WTC11 (cell line): ENCODE results near the gene KIF3A. TPM values are rescaled to one million over a fixed set of nuclear protein-coding genes. Genes with fewer than 3 reads are reported as not detected.
A peak's percentile ranks its signal among the peaks of the same experiment; 100 is the strongest.

Experiments
- ELF4 ChIP-seq: sonication (generic); formaldehyde crosslinking; IDR thresholded peaks from 2 replicates; pipeline ENCODE4 v1.8.1; 2022; ENCODE audit warnings: low read depth, mild to moderate bottlenecking, moderate library complexity, missing genetic modification reagents
- ESRRA ChIP-seq: sonication (generic); formaldehyde crosslinking; IDR thresholded peaks from 2 replicates; pipeline ENCODE4 v1.8.1; 2022; ENCODE audit warnings: mild to moderate bottlenecking, missing genetic modification reagents, borderline replicate concordance
- FOXJ3 ChIP-seq: sonication (generic); formaldehyde crosslinking; IDR thresholded peaks from 2 replicates; pipeline ENCODE4 v1.9.0; 2021; ENCODE audit warnings: missing genetic modification reagents, mild to moderate bottlenecking, borderline replicate concordance
- JAZF1 ChIP-seq: fragments of 250-450 bp; sonication (Bioruptor Pico); IDR thresholded peaks from 2 replicates; pipeline ENCODE4 v1.9.0; 2021; ENCODE audit warnings: moderate library complexity, mild to moderate bottlenecking, inconsistent platforms
- JUN ChIP-seq: sonication (generic); formaldehyde crosslinking; IDR thresholded peaks from 2 replicates; pipeline ENCODE4 v1.8.0; 2023; ENCODE audit warnings: mild to moderate bottlenecking, missing genetic modification reagents
- KAT7 ChIP-seq: sonication (generic); formaldehyde crosslinking; IDR thresholded peaks from 2 replicates; pipeline ENCODE4 v1.8.1; 2023; ENCODE audit warnings: missing genetic modification reagents, mild to moderate bottlenecking, borderline replicate concordance
- MXD4 ChIP-seq: fragments of 250-450 bp; sonication (Bioruptor Pico); IDR thresholded peaks from 2 replicates; pipeline ENCODE4 v1.8.0; 2021; ENCODE audit warnings: mild to moderate bottlenecking, moderate library complexity, borderline replicate concordance
- NR1H2 ChIP-seq: sonication (generic); formaldehyde crosslinking; IDR thresholded peaks from 2 replicates; pipeline ENCODE4 v1.9.0; 2021; ENCODE audit warnings: mild to moderate bottlenecking, moderate library complexity, missing genetic modification reagents
- SOX15 ChIP-seq: fragments of 250-450 bp; sonication (Bioruptor Pico); IDR thresholded peaks from 2 replicates; pipeline ENCODE4 v1.9.0; 2021; ENCODE audit warnings: mild to moderate bottlenecking
- TEAD4 ChIP-seq: sonication (generic); formaldehyde crosslinking; IDR thresholded peaks from 2 replicates; pipeline ENCODE4 v1.8.0; 2022; ENCODE audit warnings: mild to moderate bottlenecking, missing genetic modification reagents
- ZNF263 ChIP-seq: sonication (generic); formaldehyde crosslinking; IDR thresholded peaks from 2 replicates; pipeline ENCODE4 v1.8.1; 2022; ENCODE audit warnings: low read depth, mild to moderate bottlenecking, moderate library complexity, missing genetic modification reagents
- ZNF423 ChIP-seq: fragments of 250-450 bp; sonication (Bioruptor Pico); IDR thresholded peaks from 2 replicates; pipeline ENCODE4 v2.1.2; 2022; ENCODE audit warnings: mild to moderate bottlenecking, moderate library complexity
- total RNA-seq: library from RNA; stranded (reverse); gene quantifications from 3 replicates; pipeline ENCODE4 v1.2.3, GENCODE V29; 2021
- TF ChIP-seq, protein P1 (sequence below): fragments of 250-450 bp; sonication (Bioruptor Pico); IDR thresholded peaks from 2 replicates; pipeline ENCODE4 v1.9.0; 2021; ENCODE audit warnings: mild to moderate bottlenecking
- TF ChIP-seq, protein P2 (sequence below): sonication (generic); formaldehyde crosslinking; IDR thresholded peaks from 2 replicates; pipeline ENCODE4 v1.8.1; 2023; ENCODE audit warnings: mild to moderate bottlenecking, missing genetic modification reagents, moderate library complexity
- TF ChIP-seq, protein P3 (sequence below): sonication (generic); formaldehyde crosslinking; IDR thresholded peaks from 2 replicates; pipeline ENCODE4 v1.8.1; 2023; ENCODE audit warnings: mild to moderate bottlenecking, missing genetic modification reagents, moderate library complexity
- TF ChIP-seq, protein P4 (sequence below): sonication (generic); formaldehyde crosslinking; IDR thresholded peaks from 2 replicates; pipeline ENCODE4 v1.8.1; 2022; ENCODE audit warnings: low read depth, mild to moderate bottlenecking, moderate library complexity, missing genetic modification reagents, borderline replicate concordance
- TF ChIP-seq, protein P5 (sequence below): sonication (generic); formaldehyde crosslinking; IDR thresholded peaks from 2 replicates; pipeline ENCODE4 v1.8.0; 2022; ENCODE audit warnings: mild to moderate bottlenecking, missing genetic modification reagents
- TF ChIP-seq, protein P6 (sequence below): sonication (generic); formaldehyde crosslinking; IDR thresholded peaks from 2 replicates; pipeline ENCODE4 v1.8.0; 2023; ENCODE audit warnings: missing genetic modification reagents, mild to moderate bottlenecking, borderline replicate concordance
- TF ChIP-seq, protein P7 (sequence below): sonication (generic); formaldehyde crosslinking; IDR thresholded peaks from 2 replicates; pipeline ENCODE4 v1.8.0; 2023; ENCODE audit warnings: missing genetic modification reagents
- TF ChIP-seq, protein P8 (sequence below): sonication (generic); formaldehyde crosslinking; conservative IDR thresholded peaks from 2 replicates; pipeline ENCODE4 v1.8.1; 2023; ENCODE audit warnings: mild to moderate bottlenecking, low read depth, missing genetic modification reagents, moderate library complexity
- TF ChIP-seq, protein P9 (sequence below): fragments of 250-450 bp; sonication (Bioruptor Pico); IDR thresholded peaks from 2 replicates; pipeline ENCODE4 v1.8.0; 2021; ENCODE audit warnings: mild to moderate bottlenecking

Gene KIF3A
- total RNA-seq, 1 experiment from 2014 or later, result 10.1 TPM

DNA sequence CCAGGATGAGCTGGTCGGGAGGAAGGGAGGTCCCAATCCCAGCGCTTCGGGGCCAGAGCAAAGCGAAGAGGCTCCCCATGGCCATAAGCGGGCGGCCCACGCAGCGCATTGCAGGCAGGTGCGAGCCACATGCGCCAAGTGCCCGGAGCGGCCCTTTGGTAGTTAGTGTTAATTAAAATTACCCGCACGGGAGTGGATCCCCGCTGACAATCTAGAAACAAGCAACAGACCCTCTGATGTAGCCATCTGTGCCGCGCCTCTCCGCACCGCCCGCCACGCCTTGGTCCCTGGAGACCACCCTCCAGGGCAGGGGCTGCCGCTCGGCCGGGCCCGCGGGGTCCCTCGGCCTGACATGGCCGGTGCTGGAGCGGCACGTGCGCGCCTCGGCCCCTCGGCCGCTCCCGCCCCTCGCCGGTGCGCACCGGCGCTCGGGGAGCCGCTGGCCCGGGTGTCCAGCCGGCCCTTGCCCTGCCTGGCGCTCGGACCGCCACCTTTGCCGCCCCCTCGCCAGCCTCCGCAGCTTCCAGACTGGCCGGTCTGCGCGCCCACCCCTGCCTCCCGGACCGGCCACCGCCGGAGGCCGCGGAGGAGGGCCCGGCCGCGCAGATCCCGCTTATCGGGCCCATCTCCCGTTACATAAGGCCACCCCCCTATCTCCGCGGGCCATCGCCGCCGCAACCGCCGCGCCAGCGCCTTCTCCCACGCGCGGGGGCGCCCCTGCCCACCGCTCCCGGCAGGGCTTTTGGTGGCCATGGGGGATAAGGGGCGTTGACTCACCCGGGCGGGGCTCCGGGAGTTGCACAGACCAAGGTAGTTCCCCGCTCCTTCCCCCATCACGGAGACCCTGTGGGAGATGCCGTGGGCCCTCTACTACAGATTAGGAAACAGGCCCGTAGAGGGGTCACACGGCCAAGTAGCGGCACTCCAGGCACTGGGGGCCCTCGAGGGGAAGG lies 81.2 kb downstream of the KIF3A start (continued):
- 0 out of 2 replicates have a peak, but pooled peaks have one; percentile 71 for TF ChIP-seq JUN
- TF ChIP-seq, protein P1, sequence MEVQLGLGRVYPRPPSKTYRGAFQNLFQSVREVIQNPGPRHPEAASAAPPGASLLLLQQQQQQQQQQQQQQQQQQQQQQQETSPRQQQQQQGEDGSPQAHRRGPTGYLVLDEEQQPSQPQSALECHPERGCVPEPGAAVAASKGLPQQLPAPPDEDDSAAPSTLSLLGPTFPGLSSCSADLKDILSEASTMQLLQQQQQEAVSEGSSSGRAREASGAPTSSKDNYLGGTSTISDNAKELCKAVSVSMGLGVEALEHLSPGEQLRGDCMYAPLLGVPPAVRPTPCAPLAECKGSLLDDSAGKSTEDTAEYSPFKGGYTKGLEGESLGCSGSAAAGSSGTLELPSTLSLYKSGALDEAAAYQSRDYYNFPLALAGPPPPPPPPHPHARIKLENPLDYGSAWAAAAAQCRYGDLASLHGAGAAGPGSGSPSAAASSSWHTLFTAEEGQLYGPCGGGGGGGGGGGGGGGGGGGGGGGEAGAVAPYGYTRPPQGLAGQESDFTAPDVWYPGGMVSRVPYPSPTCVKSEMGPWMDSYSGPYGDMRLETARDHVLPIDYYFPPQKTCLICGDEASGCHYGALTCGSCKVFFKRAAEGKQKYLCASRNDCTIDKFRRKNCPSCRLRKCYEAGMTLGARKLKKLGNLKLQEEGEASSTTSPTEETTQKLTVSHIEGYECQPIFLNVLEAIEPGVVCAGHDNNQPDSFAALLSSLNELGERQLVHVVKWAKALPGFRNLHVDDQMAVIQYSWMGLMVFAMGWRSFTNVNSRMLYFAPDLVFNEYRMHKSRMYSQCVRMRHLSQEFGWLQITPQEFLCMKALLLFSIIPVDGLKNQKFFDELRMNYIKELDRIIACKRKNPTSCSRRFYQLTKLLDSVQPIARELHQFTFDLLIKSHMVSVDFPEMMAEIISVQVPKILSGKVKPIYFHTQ (CRISPR knock-in tag), result no peak
- TF ChIP-seq FOXJ3, result no peak
- TF ChIP-seq, protein P2, sequence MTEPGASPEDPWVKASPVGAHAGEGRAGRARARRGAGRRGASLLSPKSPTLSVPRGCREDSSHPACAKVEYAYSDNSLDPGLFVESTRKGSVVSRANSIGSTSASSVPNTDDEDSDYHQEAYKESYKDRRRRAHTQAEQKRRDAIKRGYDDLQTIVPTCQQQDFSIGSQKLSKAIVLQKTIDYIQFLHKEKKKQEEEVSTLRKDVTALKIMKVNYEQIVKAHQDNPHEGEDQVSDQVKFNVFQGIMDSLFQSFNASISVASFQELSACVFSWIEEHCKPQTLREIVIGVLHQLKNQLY (CRISPR knock-in tag), result no peak
- TF ChIP-seq MXD4, result no peak
- no peak for TF ChIP-seq JAZF1 (CRISPR knock-in tag)
- 0 out of 2 replicates have a peak, but pooled peaks have one; percentile 34 for TF ChIP-seq ZNF263
- no peak for TF ChIP-seq ELF4 (CRISPR knock-in tag)
- TF ChIP-seq, protein P3, sequence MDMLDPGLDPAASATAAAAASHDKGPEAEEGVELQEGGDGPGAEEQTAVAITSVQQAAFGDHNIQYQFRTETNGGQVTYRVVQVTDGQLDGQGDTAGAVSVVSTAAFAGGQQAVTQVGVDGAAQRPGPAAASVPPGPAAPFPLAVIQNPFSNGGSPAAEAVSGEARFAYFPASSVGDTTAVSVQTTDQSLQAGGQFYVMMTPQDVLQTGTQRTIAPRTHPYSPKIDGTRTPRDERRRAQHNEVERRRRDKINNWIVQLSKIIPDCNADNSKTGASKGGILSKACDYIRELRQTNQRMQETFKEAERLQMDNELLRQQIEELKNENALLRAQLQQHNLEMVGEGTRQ, result no peak; the same call in 1 of the 2 replicates
- TF ChIP-seq SOX15 (CRISPR knock-in tag), result no peak
- TF ChIP-seq, protein P4, sequence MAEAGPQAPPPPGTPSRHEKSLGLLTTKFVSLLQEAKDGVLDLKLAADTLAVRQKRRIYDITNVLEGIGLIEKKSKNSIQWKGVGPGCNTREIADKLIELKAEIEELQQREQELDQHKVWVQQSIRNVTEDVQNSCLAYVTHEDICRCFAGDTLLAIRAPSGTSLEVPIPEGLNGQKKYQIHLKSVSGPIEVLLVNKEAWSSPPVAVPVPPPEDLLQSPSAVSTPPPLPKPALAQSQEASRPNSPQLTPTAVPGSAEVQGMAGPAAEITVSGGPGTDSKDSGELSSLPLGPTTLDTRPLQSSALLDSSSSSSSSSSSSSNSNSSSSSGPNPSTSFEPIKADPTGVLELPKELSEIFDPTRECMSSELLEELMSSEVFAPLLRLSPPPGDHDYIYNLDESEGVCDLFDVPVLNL, result peak; percentile 83; the same call in 1 of the 2 replicates
- TF ChIP-seq, protein P5, sequence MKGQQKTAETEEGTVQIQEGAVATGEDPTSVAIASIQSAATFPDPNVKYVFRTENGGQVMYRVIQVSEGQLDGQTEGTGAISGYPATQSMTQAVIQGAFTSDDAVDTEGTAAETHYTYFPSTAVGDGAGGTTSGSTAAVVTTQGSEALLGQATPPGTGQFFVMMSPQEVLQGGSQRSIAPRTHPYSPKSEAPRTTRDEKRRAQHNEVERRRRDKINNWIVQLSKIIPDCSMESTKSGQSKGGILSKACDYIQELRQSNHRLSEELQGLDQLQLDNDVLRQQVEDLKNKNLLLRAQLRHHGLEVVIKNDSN (CRISPR knock-in tag), result no peak
- TF ChIP-seq KAT7, result no peak
- TF ChIP-seq TEAD4, result no peak
- TF ChIP-seq ZNF423, result 0 out of 2 replicates have a peak, but pooled peaks have one; percentile 14
- TF ChIP-seq NR1H2 (CRISPR knock-in tag), result no peak
- TF ChIP-seq, protein P6, sequence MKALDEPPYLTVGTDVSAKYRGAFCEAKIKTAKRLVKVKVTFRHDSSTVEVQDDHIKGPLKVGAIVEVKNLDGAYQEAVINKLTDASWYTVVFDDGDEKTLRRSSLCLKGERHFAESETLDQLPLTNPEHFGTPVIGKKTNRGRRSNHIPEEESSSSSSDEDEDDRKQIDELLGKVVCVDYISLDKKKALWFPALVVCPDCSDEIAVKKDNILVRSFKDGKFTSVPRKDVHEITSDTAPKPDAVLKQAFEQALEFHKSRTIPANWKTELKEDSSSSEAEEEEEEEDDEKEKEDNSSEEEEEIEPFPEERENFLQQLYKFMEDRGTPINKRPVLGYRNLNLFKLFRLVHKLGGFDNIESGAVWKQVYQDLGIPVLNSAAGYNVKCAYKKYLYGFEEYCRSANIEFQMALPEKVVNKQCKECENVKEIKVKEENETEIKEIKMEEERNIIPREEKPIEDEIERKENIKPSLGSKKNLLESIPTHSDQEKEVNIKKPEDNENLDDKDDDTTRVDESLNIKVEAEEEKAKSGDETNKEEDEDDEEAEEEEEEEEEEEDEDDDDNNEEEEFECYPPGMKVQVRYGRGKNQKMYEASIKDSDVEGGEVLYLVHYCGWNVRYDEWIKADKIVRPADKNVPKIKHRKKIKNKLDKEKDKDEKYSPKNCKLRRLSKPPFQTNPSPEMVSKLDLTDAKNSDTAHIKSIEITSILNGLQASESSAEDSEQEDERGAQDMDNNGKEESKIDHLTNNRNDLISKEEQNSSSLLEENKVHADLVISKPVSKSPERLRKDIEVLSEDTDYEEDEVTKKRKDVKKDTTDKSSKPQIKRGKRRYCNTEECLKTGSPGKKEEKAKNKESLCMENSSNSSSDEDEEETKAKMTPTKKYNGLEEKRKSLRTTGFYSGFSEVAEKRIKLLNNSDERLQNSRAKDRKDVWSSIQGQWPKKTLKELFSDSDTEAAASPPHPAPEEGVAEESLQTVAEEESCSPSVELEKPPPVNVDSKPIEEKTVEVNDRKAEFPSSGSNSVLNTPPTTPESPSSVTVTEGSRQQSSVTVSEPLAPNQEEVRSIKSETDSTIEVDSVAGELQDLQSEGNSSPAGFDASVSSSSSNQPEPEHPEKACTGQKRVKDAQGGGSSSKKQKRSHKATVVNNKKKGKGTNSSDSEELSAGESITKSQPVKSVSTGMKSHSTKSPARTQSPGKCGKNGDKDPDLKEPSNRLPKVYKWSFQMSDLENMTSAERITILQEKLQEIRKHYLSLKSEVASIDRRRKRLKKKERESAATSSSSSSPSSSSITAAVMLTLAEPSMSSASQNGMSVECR (CRISPR knock-in tag), result peak; percentile 58; the same call in 1 of the 2 replicates
- TF ChIP-seq, protein P7, sequence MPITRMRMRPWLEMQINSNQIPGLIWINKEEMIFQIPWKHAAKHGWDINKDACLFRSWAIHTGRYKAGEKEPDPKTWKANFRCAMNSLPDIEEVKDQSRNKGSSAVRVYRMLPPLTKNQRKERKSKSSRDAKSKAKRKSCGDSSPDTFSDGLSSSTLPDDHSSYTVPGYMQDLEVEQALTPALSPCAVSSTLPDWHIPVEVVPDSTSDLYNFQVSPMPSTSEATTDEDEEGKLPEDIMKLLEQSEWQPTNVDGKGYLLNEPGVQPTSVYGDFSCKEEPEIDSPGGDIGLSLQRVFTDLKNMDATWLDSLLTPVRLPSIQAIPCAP (CRISPR knock-in tag), result no peak
- TF ChIP-seq, protein P8, sequence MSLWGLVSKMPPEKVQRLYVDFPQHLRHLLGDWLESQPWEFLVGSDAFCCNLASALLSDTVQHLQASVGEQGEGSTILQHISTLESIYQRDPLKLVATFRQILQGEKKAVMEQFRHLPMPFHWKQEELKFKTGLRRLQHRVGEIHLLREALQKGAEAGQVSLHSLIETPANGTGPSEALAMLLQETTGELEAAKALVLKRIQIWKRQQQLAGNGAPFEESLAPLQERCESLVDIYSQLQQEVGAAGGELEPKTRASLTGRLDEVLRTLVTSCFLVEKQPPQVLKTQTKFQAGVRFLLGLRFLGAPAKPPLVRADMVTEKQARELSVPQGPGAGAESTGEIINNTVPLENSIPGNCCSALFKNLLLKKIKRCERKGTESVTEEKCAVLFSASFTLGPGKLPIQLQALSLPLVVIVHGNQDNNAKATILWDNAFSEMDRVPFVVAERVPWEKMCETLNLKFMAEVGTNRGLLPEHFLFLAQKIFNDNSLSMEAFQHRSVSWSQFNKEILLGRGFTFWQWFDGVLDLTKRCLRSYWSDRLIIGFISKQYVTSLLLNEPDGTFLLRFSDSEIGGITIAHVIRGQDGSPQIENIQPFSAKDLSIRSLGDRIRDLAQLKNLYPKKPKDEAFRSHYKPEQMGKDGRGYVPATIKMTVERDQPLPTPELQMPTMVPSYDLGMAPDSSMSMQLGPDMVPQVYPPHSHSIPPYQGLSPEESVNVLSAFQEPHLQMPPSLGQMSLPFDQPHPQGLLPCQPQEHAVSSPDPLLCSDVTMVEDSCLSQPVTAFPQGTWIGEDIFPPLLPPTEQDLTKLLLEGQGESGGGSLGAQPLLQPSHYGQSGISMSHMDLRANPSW, result no peak
- TF ChIP-seq, protein P9, sequence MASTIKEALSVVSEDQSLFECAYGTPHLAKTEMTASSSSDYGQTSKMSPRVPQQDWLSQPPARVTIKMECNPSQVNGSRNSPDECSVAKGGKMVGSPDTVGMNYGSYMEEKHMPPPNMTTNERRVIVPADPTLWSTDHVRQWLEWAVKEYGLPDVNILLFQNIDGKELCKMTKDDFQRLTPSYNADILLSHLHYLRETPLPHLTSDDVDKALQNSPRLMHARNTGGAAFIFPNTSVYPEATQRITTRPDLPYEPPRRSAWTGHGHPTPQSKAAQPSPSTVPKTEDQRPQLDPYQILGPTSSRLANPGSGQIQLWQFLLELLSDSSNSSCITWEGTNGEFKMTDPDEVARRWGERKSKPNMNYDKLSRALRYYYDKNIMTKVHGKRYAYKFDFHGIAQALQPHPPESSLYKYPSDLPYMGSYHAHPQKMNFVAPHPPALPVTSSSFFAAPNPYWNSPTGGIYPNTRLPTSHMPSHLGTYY (CRISPR knock-in tag), result no peak
- peak; percentile 48; the same call in 1 of the 2 replicates for TF ChIP-seq ESRRA (CRISPR knock-in tag)
